GM12801 (cell line): Measurements from ENCODE around the gene TNIK.

Experiments
- TF ChIP-seq, protein P1 (sequence below): IDR thresholded peaks from one replicate; pipeline ENCODE4 v1.5.1; 2011; ENCODE audit warnings: control low read depth; ENCODE audit not compliant: insufficient read length; ENCODE audit errors: extremely low read depth

TNIK gene

GRCh38 chr3:171391432-171391831 is 68.8 kb downstream of the TNIK start:
- TF ChIP-seq, protein P1, sequence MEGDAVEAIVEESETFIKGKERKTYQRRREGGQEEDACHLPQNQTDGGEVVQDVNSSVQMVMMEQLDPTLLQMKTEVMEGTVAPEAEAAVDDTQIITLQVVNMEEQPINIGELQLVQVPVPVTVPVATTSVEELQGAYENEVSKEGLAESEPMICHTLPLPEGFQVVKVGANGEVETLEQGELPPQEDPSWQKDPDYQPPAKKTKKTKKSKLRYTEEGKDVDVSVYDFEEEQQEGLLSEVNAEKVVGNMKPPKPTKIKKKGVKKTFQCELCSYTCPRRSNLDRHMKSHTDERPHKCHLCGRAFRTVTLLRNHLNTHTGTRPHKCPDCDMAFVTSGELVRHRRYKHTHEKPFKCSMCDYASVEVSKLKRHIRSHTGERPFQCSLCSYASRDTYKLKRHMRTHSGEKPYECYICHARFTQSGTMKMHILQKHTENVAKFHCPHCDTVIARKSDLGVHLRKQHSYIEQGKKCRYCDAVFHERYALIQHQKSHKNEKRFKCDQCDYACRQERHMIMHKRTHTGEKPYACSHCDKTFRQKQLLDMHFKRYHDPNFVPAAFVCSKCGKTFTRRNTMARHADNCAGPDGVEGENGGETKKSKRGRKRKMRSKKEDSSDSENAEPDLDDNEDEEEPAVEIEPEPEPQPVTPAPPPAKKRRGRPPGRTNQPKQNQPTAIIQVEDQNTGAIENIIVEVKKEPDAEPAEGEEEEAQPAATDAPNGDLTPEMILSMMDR, result no peak

GRCh38 chr3:171390051-171390941 is 69.9 kb downstream of the TNIK start:
- TF ChIP-seq, protein P1, result no peak

DNA sequence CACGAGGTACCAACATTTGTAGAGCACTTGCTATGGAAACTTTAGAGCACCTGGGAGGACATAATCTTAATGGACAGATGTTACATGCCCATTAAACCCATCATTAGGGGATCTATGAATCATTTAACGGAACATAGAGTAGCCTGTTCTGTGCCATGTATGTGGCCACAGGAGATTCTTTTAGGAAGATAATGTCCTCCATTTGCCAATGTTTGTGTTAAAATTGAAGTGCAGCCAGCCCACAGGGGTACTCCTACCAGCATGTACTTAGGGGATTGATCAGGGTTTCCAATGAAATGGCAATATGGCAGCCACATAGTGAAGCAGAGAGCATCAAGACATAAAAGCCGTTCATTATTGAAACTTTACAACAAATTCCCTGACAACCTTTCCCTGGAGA is 70.7 kb downstream of the TNIK start:
- TF ChIP-seq, protein P1, result no peak

- TF ChIP-seq, protein P1, result no peak
Observed at GRCh38 chr3:171388527-171388926, 71.7 kb downstream of the TNIK start.

GRCh38 chr3:171387062-171387461 is 73.1 kb downstream of the TNIK start:
- TF ChIP-seq, protein P1, result no peak

- TF ChIP-seq, protein P1, result no peak
Observed at GRCh38 chr3:171385086-171385485, 75.1 kb downstream of the TNIK start.

- TF ChIP-seq, protein P1, result no peak
Observed at GRCh38 chr3:171384101-171384891, 75.9 kb downstream of the TNIK start.
